Erythroblast (primary cell): Measurements from ENCODE around the gene MTAP.

Source experiments
- GATA1 ChIP-seq: IDR thresholded peaks from 2 replicates; pipeline ENCODE4 v1.6.1; 2011; ENCODE audit warnings: low read depth, mild to moderate bottlenecking, control low read depth, low read length, moderate library complexity
- POLR2A ChIP-seq: IDR thresholded peaks from 2 replicates; pipeline ENCODE4 v1.6.1; 2011; ENCODE audit warnings: mild to moderate bottlenecking, low read length

DNA sequence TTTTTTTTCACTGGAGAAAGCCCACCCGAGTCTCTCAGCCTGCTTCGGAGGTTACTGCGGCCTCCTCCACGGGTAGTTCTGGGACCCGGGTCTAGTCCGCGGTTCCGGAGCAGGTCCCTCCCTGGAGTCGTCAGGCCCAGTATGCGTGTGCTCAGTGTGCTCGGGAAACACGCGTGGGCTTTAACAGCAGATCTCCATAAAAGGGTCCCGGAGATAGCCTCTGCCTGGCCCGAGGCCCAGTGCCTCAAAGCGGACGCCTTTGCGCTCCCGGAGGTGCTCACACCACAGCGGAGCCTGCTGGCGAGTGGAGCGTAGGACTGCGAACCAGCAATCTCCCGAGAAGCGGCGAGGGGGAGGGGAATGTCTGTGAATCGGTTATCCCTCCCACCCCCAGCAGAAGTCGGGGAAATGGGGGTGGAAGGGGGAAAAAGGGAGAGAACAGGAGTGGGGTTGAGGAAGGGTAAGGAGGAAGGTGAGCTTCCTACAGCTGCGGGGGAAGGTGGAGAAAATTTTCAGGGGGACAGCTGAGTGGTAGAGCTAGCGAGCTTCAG, 163.0 kb downstream of the MTAP start:
- TF ChIP-seq POLR2A: no peak
- TF ChIP-seq GATA1: no peak
